Tibial nerve (tissue), 4 donors: ENCODE measurements around the gene PEA15.

Experiments
- CTCF ChIP-seq, 5 experiments: fragments of 200-600 bp in 3 of 5; fragments of 450-650 bp in 2 of 5; sonication (generic) in 3 of 5; IDR thresholded peaks; one replicate each; pipeline ENCODE4 v1.5.1; 2016 to 2019; ENCODE audit warnings: antibody characterized with exemption in 5 of 5, mild to moderate bottlenecking in 3 of 5, moderate library complexity in 2 of 5
- EP300 ChIP-seq, 2 donors: sonication (generic); formaldehyde crosslinking; IDR thresholded peaks; one replicate each; pipeline ENCODE4 v1.6.1; 2017; ENCODE audit warnings: antibody characterized with exemption in 2 of 2, mild to moderate bottlenecking in 1 of 2
- POLR2A ChIP-seq, 2 donors: fragments of 450-650 bp; IDR thresholded peaks; one replicate each; pipeline ENCODE4 v1.6.1; 2017; ENCODE audit warnings: antibody characterized with exemption in 2 of 2, mild to moderate bottlenecking in 2 of 2, moderate library complexity in 2 of 2

GRCh38 chr1:160219062-160219929, 14.1 kb downstream of the PEA15 start:
- TF ChIP-seq POLR2A (IDR thresholded peaks at IDR 0.05) = no peak
- peak; percentile 12 to 80 (median 60) for TF ChIP-seq CTCF (IDR thresholded peaks at IDR 0.05)
- no peak for TF ChIP-seq EP300 (IDR thresholded peaks at IDR 0.05)
